ENCODE data around the gene OXER1.

Gene OXER1

GRCh38 chr2:42808301-42808700 is 44.4 kb upstream of the OXER1 start:
- DNase-seq (ENCODE audit: low read depth) = no peak
- TF ChIP-seq, protein P1, sequence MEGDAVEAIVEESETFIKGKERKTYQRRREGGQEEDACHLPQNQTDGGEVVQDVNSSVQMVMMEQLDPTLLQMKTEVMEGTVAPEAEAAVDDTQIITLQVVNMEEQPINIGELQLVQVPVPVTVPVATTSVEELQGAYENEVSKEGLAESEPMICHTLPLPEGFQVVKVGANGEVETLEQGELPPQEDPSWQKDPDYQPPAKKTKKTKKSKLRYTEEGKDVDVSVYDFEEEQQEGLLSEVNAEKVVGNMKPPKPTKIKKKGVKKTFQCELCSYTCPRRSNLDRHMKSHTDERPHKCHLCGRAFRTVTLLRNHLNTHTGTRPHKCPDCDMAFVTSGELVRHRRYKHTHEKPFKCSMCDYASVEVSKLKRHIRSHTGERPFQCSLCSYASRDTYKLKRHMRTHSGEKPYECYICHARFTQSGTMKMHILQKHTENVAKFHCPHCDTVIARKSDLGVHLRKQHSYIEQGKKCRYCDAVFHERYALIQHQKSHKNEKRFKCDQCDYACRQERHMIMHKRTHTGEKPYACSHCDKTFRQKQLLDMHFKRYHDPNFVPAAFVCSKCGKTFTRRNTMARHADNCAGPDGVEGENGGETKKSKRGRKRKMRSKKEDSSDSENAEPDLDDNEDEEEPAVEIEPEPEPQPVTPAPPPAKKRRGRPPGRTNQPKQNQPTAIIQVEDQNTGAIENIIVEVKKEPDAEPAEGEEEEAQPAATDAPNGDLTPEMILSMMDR (IDR thresholded peaks at IDR 0.05; ENCODE audit: insufficient read depth, low read depth, low read length, missing control alignments) = no peak

GRCh38 chr2:42806786-42807185 is 42.9 kb upstream of the OXER1 start:
- no peak overlapping the region for H3K4me3 ChIP-seq (ENCODE audit: low read length)
- TF ChIP-seq, protein P1 (IDR thresholded peaks at IDR 0.05; ENCODE audit: insufficient read depth, low read depth, low read length, missing control alignments) = no peak
- DNase-seq (ENCODE audit: low read depth) = no peak

More at GRCh38 chr2:42808301-42808700, 44.4 kb upstream of the OXER1 start:
- H3K4me3 ChIP-seq (ENCODE audit: low read length) = no peak overlapping the region

- no peak overlapping the region for H3K4me3 ChIP-seq (ENCODE audit: low read length)
- TF ChIP-seq, protein P1 (IDR thresholded peaks at IDR 0.05; ENCODE audit: insufficient read depth, low read depth, low read length, missing control alignments) = no peak
- DNase-seq (ENCODE audit: low read depth) = no peak
Observed at GRCh38 chr2:42804891-42805290, 41.0 kb upstream of the OXER1 start.

DNA sequence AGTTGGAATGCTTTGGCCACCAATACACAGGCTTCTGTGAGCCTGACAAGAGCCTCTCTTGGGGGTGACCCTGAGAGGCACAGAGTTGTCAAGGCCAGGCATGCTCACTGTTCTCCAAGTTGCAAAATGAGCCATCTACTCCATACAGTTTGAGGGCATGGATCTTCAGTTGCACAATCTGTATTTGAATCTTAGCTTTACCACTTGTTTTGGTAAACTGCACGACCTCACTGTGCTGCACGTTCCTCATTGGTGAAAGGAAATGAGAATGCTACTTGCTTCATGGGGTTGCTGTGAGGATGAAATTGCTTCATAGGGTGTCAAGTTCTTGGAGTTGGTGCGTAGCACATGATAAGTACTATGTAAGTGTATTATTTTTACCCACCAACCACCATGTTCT is 40.4 kb upstream of the OXER1 start:
- H3K4me3 ChIP-seq (ENCODE audit: low read length) = no peak overlapping the region
- TF ChIP-seq, protein P1 (IDR thresholded peaks at IDR 0.05; ENCODE audit: insufficient read depth, low read depth, low read length, missing control alignments) = no peak
- peak; percentile 53 for DNase-seq (ENCODE audit: low read depth)

GRCh38 chr2:42802150-42802549 is 38.2 kb upstream of the OXER1 start:
- TF ChIP-seq, protein P1 (IDR thresholded peaks at IDR 0.05; ENCODE audit: insufficient read depth, low read depth, low read length, missing control alignments) = no peak
- no peak overlapping the region for H3K4me3 ChIP-seq (ENCODE audit: low read length)
- no peak for DNase-seq (ENCODE audit: low read depth)

- H3K4me3 ChIP-seq (ENCODE audit: low read length) = no peak overlapping the region
- DNase-seq (ENCODE audit: low read depth) = peak; percentile 18
- TF ChIP-seq, protein P1 (IDR thresholded peaks at IDR 0.05; ENCODE audit: insufficient read depth, low read depth, low read length, missing control alignments) = no peak
Observed at GRCh38 chr2:42801381-42801780, 37.4 kb upstream of the OXER1 start.

- no peak overlapping the region for H3K4me3 ChIP-seq (ENCODE audit: low read length)
- TF ChIP-seq, protein P1 (IDR thresholded peaks at IDR 0.05; ENCODE audit: insufficient read depth, low read depth, low read length, missing control alignments) = no peak
- no peak for DNase-seq (ENCODE audit: low read depth)
Observed at GRCh38 chr2:42800981-42801380, 37.0 kb upstream of the OXER1 start.

All from epithelial cell of esophagus (primary cell).